HEK293 (cell line): ENCODE results near the gene HSCB.
A peak's percentile ranks its signal among the peaks of the same experiment; 100 is the strongest.

ENCODE experiments used
- EGR2 ChIP-seq: fragments of 450-650 bp; formaldehyde crosslinking; IDR thresholded peaks from 2 replicates; pipeline ENCODE4 v1.5.1; 2016; ENCODE audit warnings: low read depth, missing biosample characterization, missing genetic modification characterization
- INSM2 ChIP-seq: fragments of 450-650 bp; formaldehyde crosslinking; IDR thresholded peaks from 2 replicates; pipeline ENCODE4 v1.5.1; 2016; ENCODE audit warnings: missing biosample characterization, missing genetic modification characterization
- KLF7 ChIP-seq: fragments of 450-650 bp; formaldehyde crosslinking; IDR thresholded peaks from 2 replicates; pipeline ENCODE4 v1.5.1; 2016; ENCODE audit warnings: missing biosample characterization, missing genetic modification characterization, borderline replicate concordance
- KLF8 ChIP-seq: fragments of 450-650 bp; formaldehyde crosslinking; IDR thresholded peaks from 2 replicates; pipeline ENCODE4 v1.5.1; 2016; ENCODE audit warnings: missing biosample characterization, missing genetic modification characterization
- OVOL3 ChIP-seq: fragments of 450-650 bp; formaldehyde crosslinking; IDR thresholded peaks from 2 replicates; pipeline ENCODE4 v1.5.1; 2016; ENCODE audit warnings: missing biosample characterization, missing genetic modification characterization
- SP7 ChIP-seq: fragments of 450-650 bp; formaldehyde crosslinking; IDR thresholded peaks from 2 replicates; pipeline ENCODE4 v1.5.1; 2016; ENCODE audit warnings: missing biosample characterization, missing genetic modification characterization
- ZBTB49 ChIP-seq: fragments of 450-650 bp; formaldehyde crosslinking; IDR thresholded peaks from 2 replicates; pipeline ENCODE4 v1.5.1; 2016; ENCODE audit warnings: missing biosample characterization, missing genetic modification characterization, low read depth
- ZFHX2 ChIP-seq: fragments of 450-650 bp; formaldehyde crosslinking; conservative IDR thresholded peaks from 2 replicates; pipeline ENCODE4 v1.5.1; 2016; ENCODE audit warnings: missing biosample characterization, missing genetic modification characterization
- ZNF10 ChIP-seq: fragments of 450-650 bp; formaldehyde crosslinking; IDR thresholded peaks from 2 replicates; pipeline ENCODE4 v1.5.1; 2017; ENCODE audit warnings: missing biosample characterization, missing genetic modification characterization
- ZNF148 ChIP-seq: fragments of 450-650 bp; formaldehyde crosslinking; IDR thresholded peaks from 2 replicates; pipeline ENCODE4 v1.5.0; 2017; ENCODE audit warnings: missing biosample characterization, missing genetic modification characterization, borderline replicate concordance
- ZNF16 ChIP-seq: fragments of 450-650 bp; formaldehyde crosslinking; IDR thresholded peaks from 2 replicates; pipeline ENCODE4 v1.5.1; 2016; ENCODE audit warnings: low read depth, missing biosample characterization, missing genetic modification characterization
- ZNF221 ChIP-seq: fragments of 450-650 bp; formaldehyde crosslinking; IDR thresholded peaks from 2 replicates; pipeline ENCODE4 v1.5.1; 2017; ENCODE audit warnings: missing biosample characterization, missing genetic modification characterization, borderline replicate concordance
- ZNF24 ChIP-seq: fragments of 450-650 bp; formaldehyde crosslinking; IDR thresholded peaks from 2 replicates; pipeline ENCODE4 v1.5.1; 2016; ENCODE audit warnings: missing biosample characterization, missing genetic modification characterization
- ZNF354C ChIP-seq: fragments of 450-650 bp; formaldehyde crosslinking; IDR thresholded peaks from 2 replicates; pipeline ENCODE4 v1.5.1; 2016; ENCODE audit warnings: missing biosample characterization, missing genetic modification characterization, low read depth, borderline replicate concordance
- ZNF391 ChIP-seq: fragments of 450-650 bp; formaldehyde crosslinking; IDR thresholded peaks from 2 replicates; pipeline ENCODE4 v1.5.1; 2016; ENCODE audit warnings: low read depth, missing biosample characterization, missing genetic modification characterization, borderline replicate concordance
- ZNF394 ChIP-seq: fragments of 450-650 bp; formaldehyde crosslinking; IDR thresholded peaks from 2 replicates; pipeline ENCODE4 v1.5.1; 2016; ENCODE audit warnings: missing biosample characterization, missing genetic modification characterization, mild to moderate bottlenecking, moderate library complexity, borderline replicate concordance
- ZNF555 ChIP-seq: fragments of 450-650 bp; formaldehyde crosslinking; conservative IDR thresholded peaks from 2 replicates; pipeline ENCODE4 v1.5.1; 2017; ENCODE audit warnings: missing biosample characterization, mild to moderate bottlenecking, missing genetic modification characterization, inconsistent platforms
- ZNF560 ChIP-seq: fragments of 450-650 bp; formaldehyde crosslinking; IDR thresholded peaks from 2 replicates; pipeline ENCODE4 v1.5.1; 2017; ENCODE audit warnings: missing biosample characterization, missing genetic modification characterization, borderline replicate concordance
- ZNF561 ChIP-seq: fragments of 450-650 bp; IDR thresholded peaks from 2 replicates; pipeline ENCODE4 v1.5.1; 2018; ENCODE audit warnings: missing biosample characterization, missing genetic modification characterization, borderline replicate concordance
- ZNF600 ChIP-seq: fragments of 450-650 bp; formaldehyde crosslinking; IDR thresholded peaks from 2 replicates; pipeline ENCODE4 v1.5.1; 2016; ENCODE audit warnings: missing biosample characterization, missing genetic modification characterization
- ZNF624 ChIP-seq: fragments of 450-650 bp; formaldehyde crosslinking; IDR thresholded peaks from 2 replicates; pipeline ENCODE4 v1.5.1; 2017; ENCODE audit warnings: missing biosample characterization, missing genetic modification characterization
- ZNF843 ChIP-seq: fragments of 450-650 bp; formaldehyde crosslinking; IDR thresholded peaks from 2 replicates; pipeline ENCODE4 v1.5.1; 2016; ENCODE audit warnings: missing biosample characterization, missing genetic modification characterization
- ZSCAN23 ChIP-seq: fragments of 450-650 bp; formaldehyde crosslinking; IDR thresholded peaks from 2 replicates; pipeline ENCODE4 v1.5.1; 2016; ENCODE audit warnings: missing biosample characterization, missing genetic modification characterization
- ZSCAN30 ChIP-seq: fragments of 450-650 bp; IDR thresholded peaks from 2 replicates; pipeline ENCODE4 v1.5.1; 2018; ENCODE audit warnings: missing biosample characterization, mild to moderate bottlenecking, missing genetic modification characterization, moderate library complexity
- TF ChIP-seq, protein P1 (sequence below): fragments of 450-650 bp; formaldehyde crosslinking; IDR thresholded peaks from 2 replicates; pipeline ENCODE4 v1.5.1; 2016; ENCODE audit warnings: missing biosample characterization, missing genetic modification characterization
- TF ChIP-seq, protein P2 (sequence below): fragments of 450-650 bp; formaldehyde crosslinking; IDR thresholded peaks from 2 replicates; pipeline ENCODE4 v1.5.1; 2017; ENCODE audit warnings: missing biosample characterization, missing genetic modification characterization
- TF ChIP-seq, protein P3 (sequence below): fragments of 450-650 bp; formaldehyde crosslinking; IDR thresholded peaks from 2 replicates; pipeline ENCODE4 v1.5.1; 2016; ENCODE audit warnings: missing biosample characterization, missing genetic modification characterization

The HSCB gene

GRCh38 chr22:28741200-28741784, 547 bp upstream of the HSCB start (continued):
- no peak for TF ChIP-seq OVOL3 (tag by site-specific recombination)
- peak; percentile 42; the same call in 1 of the 2 replicates for TF ChIP-seq ZFHX2 (tag by site-specific recombination)
- TF ChIP-seq ZNF624 = no peak
- TF ChIP-seq ZNF555 (tag by site-specific recombination) = no peak
- TF ChIP-seq INSM2 (tag by site-specific recombination) = 0 out of 2 replicates have a peak, but pooled peaks have one; percentile 23
- TF ChIP-seq ZNF600 (tag by site-specific recombination) = peak; percentile 38; the same call in 1 of the 2 replicates
- TF ChIP-seq ZNF16 = no peak
- peak; percentile 8 for TF ChIP-seq SP7 (tag by site-specific recombination)
- TF ChIP-seq ZNF148 (tag by site-specific recombination) = no peak
- 0 out of 2 replicates have a peak, but pooled peaks have one; percentile 41 for TF ChIP-seq EGR2 (tag by site-specific recombination)
- peak; percentile 71; the same call in 1 of the 2 replicates for TF ChIP-seq ZNF561
- no peak for TF ChIP-seq ZNF221 (tag by site-specific recombination)
- TF ChIP-seq, protein P1, sequence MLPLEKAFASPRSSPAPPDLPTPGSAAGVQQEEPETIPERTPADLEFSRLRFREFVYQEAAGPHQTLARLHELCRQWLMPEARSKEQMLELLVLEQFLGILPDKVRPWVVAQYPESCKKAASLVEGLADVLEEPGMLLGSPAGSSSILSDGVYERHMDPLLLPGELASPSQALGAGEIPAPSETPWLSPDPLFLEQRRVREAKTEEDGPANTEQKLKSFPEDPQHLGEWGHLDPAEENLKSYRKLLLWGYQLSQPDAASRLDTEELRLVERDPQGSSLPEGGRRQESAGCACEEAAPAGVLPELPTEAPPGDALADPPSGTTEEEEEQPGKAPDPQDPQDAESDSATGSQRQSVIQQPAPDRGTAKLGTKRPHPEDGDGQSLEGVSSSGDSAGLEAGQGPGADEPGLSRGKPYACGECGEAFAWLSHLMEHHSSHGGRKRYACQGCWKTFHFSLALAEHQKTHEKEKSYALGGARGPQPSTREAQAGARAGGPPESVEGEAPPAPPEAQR = no peak
- TF ChIP-seq ZBTB49 (tag by site-specific recombination) = no peak
- TF ChIP-seq, protein P2, sequence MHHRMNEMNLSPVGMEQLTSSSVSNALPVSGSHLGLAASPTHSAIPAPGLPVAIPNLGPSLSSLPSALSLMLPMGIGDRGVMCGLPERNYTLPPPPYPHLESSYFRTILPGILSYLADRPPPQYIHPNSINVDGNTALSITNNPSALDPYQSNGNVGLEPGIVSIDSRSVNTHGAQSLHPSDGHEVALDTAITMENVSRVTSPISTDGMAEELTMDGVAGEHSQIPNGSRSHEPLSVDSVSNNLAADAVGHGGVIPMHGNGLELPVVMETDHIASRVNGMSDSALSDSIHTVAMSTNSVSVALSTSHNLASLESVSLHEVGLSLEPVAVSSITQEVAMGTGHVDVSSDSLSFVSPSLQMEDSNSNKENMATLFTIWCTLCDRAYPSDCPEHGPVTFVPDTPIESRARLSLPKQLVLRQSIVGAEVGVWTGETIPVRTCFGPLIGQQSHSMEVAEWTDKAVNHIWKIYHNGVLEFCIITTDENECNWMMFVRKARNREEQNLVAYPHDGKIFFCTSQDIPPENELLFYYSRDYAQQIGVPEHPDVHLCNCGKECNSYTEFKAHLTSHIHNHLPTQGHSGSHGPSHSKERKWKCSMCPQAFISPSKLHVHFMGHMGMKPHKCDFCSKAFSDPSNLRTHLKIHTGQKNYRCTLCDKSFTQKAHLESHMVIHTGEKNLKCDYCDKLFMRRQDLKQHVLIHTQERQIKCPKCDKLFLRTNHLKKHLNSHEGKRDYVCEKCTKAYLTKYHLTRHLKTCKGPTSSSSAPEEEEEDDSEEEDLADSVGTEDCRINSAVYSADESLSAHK (tag by site-specific recombination) = peak; percentile 16; the same call in 1 of the 2 replicates
- TF ChIP-seq ZSCAN23 (tag by site-specific recombination) = no peak
- peak; percentile 42 for TF ChIP-seq ZSCAN30 (tag by site-specific recombination)
- 0 out of 2 replicates have a peak, but pooled peaks have one; percentile 27 for TF ChIP-seq KLF8 (tag by site-specific recombination)
- TF ChIP-seq ZNF843 (tag by site-specific recombination) = no peak
- TF ChIP-seq, protein P3, sequence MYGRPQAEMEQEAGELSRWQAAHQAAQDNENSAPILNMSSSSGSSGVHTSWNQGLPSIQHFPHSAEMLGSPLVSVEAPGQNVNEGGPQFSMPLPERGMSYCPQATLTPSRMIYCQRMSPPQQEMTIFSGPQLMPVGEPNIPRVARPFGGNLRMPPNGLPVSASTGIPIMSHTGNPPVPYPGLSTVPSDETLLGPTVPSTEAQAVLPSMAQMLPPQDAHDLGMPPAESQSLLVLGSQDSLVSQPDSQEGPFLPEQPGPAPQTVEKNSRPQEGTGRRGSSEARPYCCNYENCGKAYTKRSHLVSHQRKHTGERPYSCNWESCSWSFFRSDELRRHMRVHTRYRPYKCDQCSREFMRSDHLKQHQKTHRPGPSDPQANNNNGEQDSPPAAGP (tag by site-specific recombination) = no peak; the same call in 1 of the 2 replicates
- no peak for TF ChIP-seq ZNF354C (tag by site-specific recombination)
- TF ChIP-seq ZNF394 (tag by site-specific recombination) = peak; percentile 50; the same call in 1 of the 2 replicates
- TF ChIP-seq ZNF24 (tag by site-specific recombination) = peak; percentile 44; the same call in 1 of the 2 replicates
- no peak for TF ChIP-seq ZNF560 (tag by site-specific recombination)
- 0 out of 2 replicates have a peak, but pooled peaks have one; percentile 37 for TF ChIP-seq KLF7 (tag by site-specific recombination)
- peak; percentile 51; the same call in 1 of the 2 replicates for TF ChIP-seq ZNF391 (tag by site-specific recombination)
- TF ChIP-seq ZNF10 (tag by site-specific recombination) = no peak
